HG03095 (cell line): Measurements from ENCODE around the gene CCR5AS.
"Not testable (repeated sequence)": the region's sequence is repeated elsewhere in the genome, so short reads cannot be mapped to it uniquely, and the experiment has no call there.

Experiments used
- ATAC-seq: cut with Tn5 transposase; IDR thresholded peaks from one replicate; pipeline ENCODE4 v1.9.1; 2021; ENCODE audit warnings: moderate library complexity; ENCODE audit not compliant: unreplicated experiment

The CCR5AS gene

GRCh38 chr3:46406788-46407611, at the start of gene CCR5AS, which contains the start of gene CCRL2:
CCR5AS (minus strand) TSS chr3:46407066.
CCRL2 (plus strand) TSS chr3:46407259; CDS start chr3:46408080, 821 bp downstream.
- ATAC-seq, result no peak

- no peak for ATAC-seq
Observed at GRCh38 chr3:46456118-46456517, 49.3 kb upstream of the CCR5AS start.

- no peak for ATAC-seq
Observed at GRCh38 chr3:46455231-46456115, 48.6 kb upstream of the CCR5AS start.

- ATAC-seq, result no peak
Observed at GRCh38 chr3:46454606-46455005, 47.7 kb upstream of the CCR5AS start.

GRCh38 chr3:46454209-46454595, 47.3 kb upstream of the CCR5AS start:
- ATAC-seq, result no peak

- ATAC-seq, result no peak
Observed at GRCh38 chr3:46453526-46454208, 46.8 kb upstream of the CCR5AS start.

- no peak for ATAC-seq
Observed at GRCh38 chr3:46449755-46450552, 43.1 kb upstream of the CCR5AS start.

- ATAC-seq, result no peak
Observed at GRCh38 chr3:46448721-46449120, 41.9 kb upstream of the CCR5AS start.

GRCh38 chr3:46447228-46447985, 40.5 kb upstream of the CCR5AS start:
- no peak for ATAC-seq

- ATAC-seq, result no peak
Observed at GRCh38 chr3:46442576-46443530, 36.0 kb upstream of the CCR5AS start.

GRCh38 chr3:46440531-46441294, 33.8 kb upstream of the CCR5AS start:
- no peak for ATAC-seq

- no peak for ATAC-seq
Observed at GRCh38 chr3:46438831-46439230, 32.0 kb upstream of the CCR5AS start.

GRCh38 chr3:46435081-46435726, 28.3 kb upstream of the CCR5AS start:
- ATAC-seq, result no peak

GRCh38 chr3:46433841-46434240, 27.0 kb upstream of the CCR5AS start:
- no peak for ATAC-seq

- not testable (repeated sequence) for ATAC-seq
Observed at GRCh38 chr3:46433118-46433517, 26.3 kb upstream of the CCR5AS start.

- ATAC-seq, result not testable (repeated sequence)
Observed at GRCh38 chr3:46431905-46432304, 25.0 kb upstream of the CCR5AS start.

- ATAC-seq, result not testable (repeated sequence)
Observed at GRCh38 chr3:46430879-46431278, 24.0 kb upstream of the CCR5AS start.
